GM12875 (cell line): ENCODE data around the gene AKAP12.

Experiments
- H3K4me3 ChIP-seq: one replicate; pipeline ENCODE4 v1.5.1; 2011; ENCODE audit warnings: low read depth, low read length, control low read depth
- CTCF ChIP-seq: IDR thresholded peaks from 2 replicates; pipeline ENCODE4 v1.5.1; 2011; ENCODE audit warnings: low read depth, mild to moderate bottlenecking, control low read depth, inconsistent platforms, low read length, moderate library complexity, borderline replicate concordance; ENCODE audit not compliant: insufficient read depth

Gene AKAP12

GRCh38 chr6:151389618-151390275, 150.0 kb downstream of the AKAP12 start:
- H3K4me3 ChIP-seq = peak overlapping the region; percentile 71
- TF ChIP-seq CTCF = no peak

GRCh38 chr6:151390276-151390850, 150.6 kb downstream of the AKAP12 start:
- H3K4me3 ChIP-seq = peak overlapping the region; percentile 83
- TF ChIP-seq CTCF = no peak

- no peak for TF ChIP-seq CTCF
- peak overlapping the region; percentile 83 for H3K4me3 ChIP-seq
Observed at GRCh38 chr6:151390851-151391470, 151.2 kb downstream of the AKAP12 start.

GRCh38 chr6:151391471-151392413, 152.0 kb downstream of the AKAP12 start, which contains the start of gene ZBTB2:
TSS of gene ZBTB2 (minus strand) at chr6:151391559. CDS start at chr6:151373637, 17,922 bp downstream.
- TF ChIP-seq CTCF = no peak
- peak within 1 kb of the TSS; percentile 83 for H3K4me3 ChIP-seq

GRCh38 chr6:151392427-151392826, 152.7 kb downstream of the AKAP12 start:
- peak overlapping the region; percentile 19 for H3K4me3 ChIP-seq
- no peak for TF ChIP-seq CTCF

- TF ChIP-seq CTCF = no peak
- no peak overlapping the region for H3K4me3 ChIP-seq
Observed at GRCh38 chr6:151393410-151393809, 153.6 kb downstream of the AKAP12 start.
